Fibroblast of mammary gland (primary cell): ENCODE measurements around the gene DNASE1L2.
A peak's percentile ranks its signal among the peaks of the same experiment; 100 is the strongest.

Source experiments
- DNase-seq: peaks from one replicate; pipeline ENCODE4 v3.0.0-alpha.2; 2010; ENCODE audit warnings: low read depth
- H3K4me3 ChIP-seq: 2 replicates; pipeline ENCODE4 v1.5.1; 2011; ENCODE audit warnings: low read depth, mild to moderate bottlenecking, low read length, moderate library complexity; ENCODE audit not compliant: control insufficient read depth
- TF ChIP-seq, protein P1 (sequence below): conservative IDR thresholded peaks from 2 replicates; pipeline ENCODE4 v1.5.1; 2011; ENCODE audit warnings: low read depth, low read length, inconsistent platforms; ENCODE audit not compliant: control insufficient read depth, insufficient read depth

The DNASE1L2 gene

DNA sequence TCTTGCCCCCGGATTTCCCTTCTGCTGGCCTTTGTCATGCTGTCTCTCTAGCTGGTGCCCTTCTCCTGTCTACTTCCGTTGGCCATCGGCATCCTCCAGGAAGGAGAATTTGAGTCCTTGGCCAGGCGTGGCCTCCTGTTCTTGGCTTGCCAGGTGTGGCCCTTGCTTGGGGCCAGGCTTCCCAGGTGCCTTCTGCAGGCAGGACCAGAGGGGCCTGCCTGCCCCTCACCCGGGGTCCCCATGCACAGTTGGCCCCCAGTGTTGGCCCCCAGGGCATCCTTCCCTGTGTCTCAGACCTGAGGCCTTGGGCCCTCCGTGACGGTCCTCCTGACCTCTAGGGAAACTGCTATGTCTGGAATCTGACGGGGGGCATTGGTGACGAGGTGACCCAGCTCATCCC is 28.4 kb upstream of the DNASE1L2 start:
- no peak for DNase-seq
- no peak overlapping the region for H3K4me3 ChIP-seq
- TF ChIP-seq, protein P1, sequence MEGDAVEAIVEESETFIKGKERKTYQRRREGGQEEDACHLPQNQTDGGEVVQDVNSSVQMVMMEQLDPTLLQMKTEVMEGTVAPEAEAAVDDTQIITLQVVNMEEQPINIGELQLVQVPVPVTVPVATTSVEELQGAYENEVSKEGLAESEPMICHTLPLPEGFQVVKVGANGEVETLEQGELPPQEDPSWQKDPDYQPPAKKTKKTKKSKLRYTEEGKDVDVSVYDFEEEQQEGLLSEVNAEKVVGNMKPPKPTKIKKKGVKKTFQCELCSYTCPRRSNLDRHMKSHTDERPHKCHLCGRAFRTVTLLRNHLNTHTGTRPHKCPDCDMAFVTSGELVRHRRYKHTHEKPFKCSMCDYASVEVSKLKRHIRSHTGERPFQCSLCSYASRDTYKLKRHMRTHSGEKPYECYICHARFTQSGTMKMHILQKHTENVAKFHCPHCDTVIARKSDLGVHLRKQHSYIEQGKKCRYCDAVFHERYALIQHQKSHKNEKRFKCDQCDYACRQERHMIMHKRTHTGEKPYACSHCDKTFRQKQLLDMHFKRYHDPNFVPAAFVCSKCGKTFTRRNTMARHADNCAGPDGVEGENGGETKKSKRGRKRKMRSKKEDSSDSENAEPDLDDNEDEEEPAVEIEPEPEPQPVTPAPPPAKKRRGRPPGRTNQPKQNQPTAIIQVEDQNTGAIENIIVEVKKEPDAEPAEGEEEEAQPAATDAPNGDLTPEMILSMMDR = no peak

- no peak for DNase-seq
- TF ChIP-seq, protein P1 = no peak
- no peak overlapping the region for H3K4me3 ChIP-seq
These were observed 27.9 kb upstream of the DNASE1L2 start for GRCh38 chr16:2208308-2208707.

DNA sequence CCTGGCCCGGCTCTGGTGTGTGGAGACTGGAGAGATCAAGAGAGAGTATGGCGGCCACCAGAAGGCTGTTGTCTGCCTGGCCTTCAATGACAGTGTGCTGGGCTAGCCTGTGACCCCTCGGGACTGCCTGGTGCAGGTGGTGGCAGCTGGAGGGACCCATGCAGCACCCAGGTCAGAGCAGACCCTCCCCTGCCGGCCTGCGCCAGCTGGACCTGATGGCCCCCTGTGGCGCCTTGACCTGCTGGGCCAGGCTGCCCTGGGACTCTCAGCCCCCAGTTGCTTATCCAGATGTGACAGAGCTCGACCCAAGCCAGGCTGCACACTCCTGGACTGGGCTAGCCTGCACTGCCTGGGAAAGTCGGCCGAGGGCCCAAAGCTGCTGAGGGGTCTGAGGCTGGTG is 27.5 kb upstream of the DNASE1L2 start:
- H3K4me3 ChIP-seq = no peak overlapping the region
- DNase-seq = no peak
- TF ChIP-seq, protein P1 = no peak

- DNase-seq = no peak
- TF ChIP-seq, protein P1 = no peak
These were observed 26.8 kb upstream of the DNASE1L2 start for GRCh38 chr16:2209258-2210008.

GRCh38 chr16:2210009-2210332 is 26.3 kb upstream of the DNASE1L2 start:
- DNase-seq = no peak
- H3K4me3 ChIP-seq = no peak overlapping the region
- TF ChIP-seq, protein P1 = no peak

More at GRCh38 chr16:2209258-2210008, 26.8 kb upstream of the DNASE1L2 start:
- no peak overlapping the region for H3K4me3 ChIP-seq

DNA sequence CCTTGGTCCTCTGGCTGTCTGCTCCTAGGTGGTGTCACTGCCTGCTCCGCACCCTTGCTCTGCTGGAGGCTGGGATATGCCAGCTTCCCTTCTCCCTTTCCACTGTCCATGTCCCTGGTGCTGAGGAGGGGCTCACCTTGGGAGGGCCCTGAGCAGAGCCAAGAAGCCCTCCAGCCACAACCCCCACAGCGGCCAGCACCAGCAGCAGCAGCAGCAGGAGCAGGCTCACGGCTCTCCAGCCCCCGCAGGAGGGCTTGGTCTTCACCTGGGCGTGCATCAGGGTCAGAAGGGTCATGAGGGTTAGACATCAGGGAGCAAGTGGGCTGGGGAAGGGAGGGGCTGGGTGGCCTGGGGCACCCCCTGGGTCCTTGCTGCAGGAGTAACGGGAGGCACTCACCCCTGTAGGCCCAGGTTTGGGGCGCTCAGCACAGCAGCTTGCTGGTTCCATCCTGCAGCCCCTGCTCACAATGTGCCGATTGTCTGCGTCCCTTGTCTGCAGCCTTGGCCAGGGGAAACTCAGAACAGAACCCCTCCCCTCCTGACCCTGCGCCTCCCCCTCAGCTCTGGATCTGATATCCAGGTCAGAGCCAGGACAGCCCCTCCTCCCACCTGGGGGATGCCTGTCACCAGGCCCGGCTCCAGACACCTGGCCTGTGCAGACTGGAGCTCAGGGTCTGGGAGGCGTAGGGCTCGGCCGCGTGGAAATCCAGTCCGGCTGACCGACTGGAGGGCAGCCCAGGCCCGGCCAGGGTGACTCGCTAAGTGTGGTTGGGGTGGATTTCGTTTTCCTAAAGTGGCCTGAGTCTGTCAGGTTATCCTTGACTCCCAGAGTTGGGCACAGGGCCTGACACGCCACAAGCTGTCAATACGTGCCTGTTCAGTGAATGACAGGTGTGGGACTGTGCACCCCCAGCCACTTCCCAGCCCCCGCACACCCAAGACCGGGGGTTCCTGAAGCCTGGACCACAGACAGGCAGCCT is 25.6 kb upstream of the DNASE1L2 start, which contains the start of gene BRICD5:
Gene BRICD5, minus strand, starts transcription at position 478 of the 980 bp plus-strand sequence. Its CDS starts 30 bp downstream, at position 448.
- TF ChIP-seq, protein P1 = no peak
- DNase-seq = peak; percentile 55
- H3K4me3 ChIP-seq = no peak within 1 kb of the TSS
